Embryonic facial prominence (tissue), 1 donor: Measurements from ENCODE around the gene KLHL29.

ENCODE experiments used
- DNase-seq: peaks from one replicate; pipeline ENCODE4 v3.0.0-alpha.2; 2016; ENCODE audit errors: extremely low spot score

The KLHL29 gene

DNA sequence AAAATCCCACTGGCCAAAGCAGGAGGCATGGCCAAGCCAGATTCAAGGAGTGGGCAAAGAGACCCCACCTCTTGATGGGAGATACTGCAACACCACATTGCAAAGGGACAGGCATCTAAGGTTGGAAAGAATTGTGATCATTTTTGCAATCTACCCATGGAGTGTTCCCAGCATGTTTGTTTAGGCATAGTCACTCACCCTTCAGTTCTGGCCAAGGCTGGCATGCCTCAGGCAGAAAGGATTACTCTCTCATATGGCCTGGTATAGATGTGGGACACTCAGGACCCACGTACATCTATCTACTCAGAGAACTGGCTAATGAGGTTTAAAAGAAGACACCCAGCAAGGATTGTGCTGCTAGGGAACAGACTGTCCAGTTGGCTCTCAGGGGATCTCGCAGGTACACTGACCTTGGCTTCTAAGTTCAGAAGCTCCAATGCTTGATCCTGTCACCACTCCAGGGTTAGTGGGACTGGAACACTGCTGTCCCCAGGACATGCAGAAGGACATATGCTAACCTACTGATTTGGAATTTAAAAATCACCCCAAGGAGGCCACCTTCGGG lies 183.7 kb downstream of the KLHL29 start:
- DNase-seq: no peak

DNA sequence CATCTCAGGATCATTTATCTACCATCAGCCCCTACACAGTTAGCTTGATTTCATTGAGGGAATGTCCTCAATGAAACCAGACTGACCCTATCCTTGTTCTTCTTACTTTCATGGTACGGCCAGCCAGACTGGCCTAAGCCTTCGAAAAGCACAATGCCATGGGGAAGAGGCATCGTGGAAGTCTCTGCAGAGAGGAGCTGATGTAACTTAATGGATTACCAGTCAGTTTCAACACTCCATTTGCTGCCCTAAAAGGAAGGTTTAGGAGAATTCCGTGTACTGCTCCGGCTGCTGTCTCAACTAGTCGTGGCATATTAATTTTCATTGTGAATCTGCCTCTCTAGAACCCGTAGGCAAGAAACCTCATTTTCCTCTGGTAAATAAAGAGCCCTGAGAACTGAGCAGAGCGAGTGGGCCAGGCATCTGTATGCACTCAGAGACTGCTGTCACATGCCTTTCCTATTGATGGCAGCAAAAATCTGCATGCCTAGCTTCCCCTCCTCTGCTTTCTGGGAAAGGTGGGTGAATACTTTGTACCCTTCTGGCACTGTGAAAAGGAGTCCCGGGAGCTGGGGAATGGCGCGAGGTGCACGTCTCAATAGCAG lies 184.9 kb downstream of the KLHL29 start:
- DNase-seq: no peak

DNA sequence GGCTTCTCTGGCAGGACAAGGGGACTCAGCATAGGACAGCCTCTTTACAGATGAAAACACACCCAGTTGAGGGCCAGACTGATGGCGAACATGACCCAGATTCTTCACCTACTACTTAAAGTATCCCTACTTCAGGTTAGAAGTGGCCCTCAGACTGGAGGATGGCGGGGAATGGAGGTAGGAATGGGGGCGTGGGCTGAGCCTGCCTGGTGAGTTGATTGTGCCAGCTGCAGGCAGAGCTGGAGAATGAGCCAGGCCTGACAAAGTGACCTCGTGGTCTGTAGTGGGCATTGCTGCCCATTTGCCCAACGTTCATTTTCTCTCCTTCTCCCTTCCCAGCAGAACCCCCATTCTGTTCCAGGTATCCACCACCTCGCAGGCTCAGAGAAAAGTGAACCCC lies 186.1 kb downstream of the KLHL29 start:
- no peak for DNase-seq

DNA sequence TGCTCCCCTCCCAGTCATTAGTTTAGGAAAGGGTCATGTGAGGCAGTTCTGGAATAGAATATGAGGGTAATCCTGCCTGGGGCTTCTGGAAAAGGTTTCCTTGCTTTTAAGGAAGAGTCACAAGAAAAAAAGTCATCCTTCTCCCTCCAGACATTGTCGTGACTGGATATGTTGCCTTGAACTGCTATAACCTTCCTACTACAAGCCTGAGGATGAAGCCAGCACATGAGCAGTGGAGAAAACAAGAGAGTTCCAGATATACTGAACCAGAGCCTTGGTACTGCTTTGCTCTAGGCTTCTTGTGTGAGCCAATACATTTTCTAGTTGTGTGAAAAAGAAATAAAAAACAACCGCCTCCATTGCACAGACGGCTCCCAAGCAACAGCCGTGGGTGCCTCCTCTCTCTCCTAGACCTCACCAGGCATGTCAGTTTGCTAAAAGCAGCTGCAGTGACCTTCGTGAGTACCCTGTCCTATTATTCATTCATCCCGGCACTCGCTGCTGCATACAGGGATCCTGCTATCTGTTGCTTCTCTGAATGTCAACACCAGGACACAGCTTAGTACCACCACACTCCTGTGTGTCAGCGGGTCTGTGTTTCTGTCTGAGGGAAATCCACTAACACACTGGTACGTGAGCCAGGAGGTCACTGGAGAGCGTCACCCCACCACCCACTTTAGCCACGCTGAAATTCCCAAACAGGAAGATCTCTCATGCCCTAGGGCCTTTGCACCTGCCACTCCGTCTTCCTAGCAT lies 186.7 kb downstream of the KLHL29 start:
- no peak for DNase-seq

DNA sequence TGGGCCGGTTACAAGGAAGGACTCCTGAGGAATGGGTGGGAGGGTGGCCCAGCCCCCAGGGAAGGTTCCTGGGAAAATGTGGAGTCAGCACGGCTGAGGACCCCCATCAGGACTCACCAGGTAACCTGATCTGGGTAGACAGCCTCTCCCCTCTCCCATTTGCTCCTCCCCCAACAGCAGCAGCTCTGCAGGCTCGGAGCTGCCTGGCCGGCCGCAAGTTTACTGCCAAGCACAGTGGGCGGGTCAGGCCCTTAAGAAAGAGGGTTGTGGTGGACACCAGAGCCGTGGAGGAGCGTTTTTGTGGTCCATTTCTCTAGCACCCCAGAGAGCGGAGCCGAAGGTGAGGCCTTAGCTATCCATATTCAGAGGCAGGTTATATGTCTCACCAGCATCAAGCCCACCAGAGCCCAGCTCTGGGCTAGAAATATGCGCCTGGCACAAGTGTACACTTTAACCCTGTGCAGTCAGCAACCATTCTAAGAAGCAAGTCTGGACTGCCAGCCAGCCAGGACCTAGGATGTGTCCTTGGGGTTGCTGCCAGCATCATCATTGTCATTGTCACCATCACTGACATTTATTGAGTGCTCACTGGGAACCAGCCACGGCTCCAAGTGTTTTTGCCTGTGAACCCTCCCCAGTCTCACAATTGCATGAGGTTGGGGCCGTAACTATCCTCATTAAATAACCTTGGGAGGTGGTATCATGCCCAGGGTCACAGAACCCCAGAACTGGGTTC lies 190.1 kb downstream of the KLHL29 start:
- no peak for DNase-seq

DNA sequence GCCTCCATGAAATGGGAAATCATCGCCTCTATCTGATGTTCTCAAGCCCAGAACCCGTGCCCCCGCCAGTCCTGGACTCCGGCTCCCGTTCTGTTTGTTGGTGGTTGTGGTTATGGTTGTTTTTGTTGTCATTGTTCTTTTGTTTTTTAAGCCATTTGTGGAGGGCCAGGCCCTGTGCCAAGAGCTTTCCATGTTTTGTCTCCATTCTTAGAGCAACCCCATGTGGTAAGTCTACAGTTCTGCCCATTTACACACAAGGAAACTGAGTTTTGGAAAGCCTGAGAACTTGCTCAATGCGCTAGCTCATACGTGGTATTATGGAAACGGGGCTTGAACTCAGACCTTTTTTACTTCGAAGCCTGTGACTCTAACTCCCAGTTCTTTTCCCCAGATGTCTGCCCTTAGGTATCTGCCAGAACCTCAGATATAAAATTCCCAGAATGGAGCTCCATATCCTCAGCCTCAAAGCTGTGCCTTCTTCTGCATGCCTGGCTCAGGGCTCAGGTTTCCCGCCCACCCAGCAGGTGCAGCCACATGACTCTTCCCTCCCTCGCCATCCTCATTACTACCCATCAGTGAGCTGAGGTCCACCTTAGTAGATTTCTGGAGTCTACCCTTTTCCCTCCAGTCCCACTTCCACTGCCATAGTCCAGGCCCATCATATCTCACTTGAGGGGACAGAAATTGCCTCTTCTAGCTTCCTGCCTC lies 194.1 kb downstream of the KLHL29 start:
- DNase-seq: no peak

DNA sequence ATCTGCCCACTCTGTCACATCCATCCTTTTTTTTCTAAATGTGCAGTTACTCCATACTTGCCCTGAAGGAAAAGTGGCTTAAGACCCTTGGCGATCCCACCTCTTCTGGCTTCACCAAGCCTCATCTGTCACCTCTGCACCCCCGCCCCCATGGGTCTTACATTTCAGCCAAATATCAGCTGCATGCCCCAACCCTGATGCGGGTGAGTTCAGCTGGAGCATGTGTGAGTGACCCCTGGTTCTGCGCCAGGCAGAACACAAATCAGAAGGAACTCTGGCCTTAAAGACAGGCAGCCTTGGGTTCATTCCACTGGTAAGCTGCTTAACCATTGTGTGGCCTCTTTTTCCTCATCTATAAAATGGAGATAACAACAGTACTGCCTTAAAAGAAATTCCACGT lies 194.7 kb downstream of the KLHL29 start:
- DNase-seq: no peak

DNA sequence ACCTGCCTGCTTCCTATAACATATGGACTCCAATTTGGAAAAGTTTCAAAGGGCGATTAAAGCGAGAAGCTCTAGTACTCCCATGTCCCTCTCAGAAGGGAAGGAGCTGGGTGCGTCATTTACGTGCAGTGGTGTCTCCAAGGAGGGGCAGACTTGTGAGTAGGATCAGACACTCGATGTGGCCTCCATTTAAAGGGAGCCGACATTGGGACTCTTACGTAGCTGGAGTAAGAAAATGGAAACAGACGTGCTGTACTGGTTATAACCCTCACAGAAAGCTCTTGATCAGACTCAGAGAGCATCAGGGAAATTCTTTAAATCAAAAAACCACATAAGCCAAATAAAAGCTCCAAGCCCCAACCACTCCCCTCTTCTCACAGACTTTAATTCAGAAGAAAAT lies 198.5 kb downstream of the KLHL29 start:
- DNase-seq: no peak

DNA sequence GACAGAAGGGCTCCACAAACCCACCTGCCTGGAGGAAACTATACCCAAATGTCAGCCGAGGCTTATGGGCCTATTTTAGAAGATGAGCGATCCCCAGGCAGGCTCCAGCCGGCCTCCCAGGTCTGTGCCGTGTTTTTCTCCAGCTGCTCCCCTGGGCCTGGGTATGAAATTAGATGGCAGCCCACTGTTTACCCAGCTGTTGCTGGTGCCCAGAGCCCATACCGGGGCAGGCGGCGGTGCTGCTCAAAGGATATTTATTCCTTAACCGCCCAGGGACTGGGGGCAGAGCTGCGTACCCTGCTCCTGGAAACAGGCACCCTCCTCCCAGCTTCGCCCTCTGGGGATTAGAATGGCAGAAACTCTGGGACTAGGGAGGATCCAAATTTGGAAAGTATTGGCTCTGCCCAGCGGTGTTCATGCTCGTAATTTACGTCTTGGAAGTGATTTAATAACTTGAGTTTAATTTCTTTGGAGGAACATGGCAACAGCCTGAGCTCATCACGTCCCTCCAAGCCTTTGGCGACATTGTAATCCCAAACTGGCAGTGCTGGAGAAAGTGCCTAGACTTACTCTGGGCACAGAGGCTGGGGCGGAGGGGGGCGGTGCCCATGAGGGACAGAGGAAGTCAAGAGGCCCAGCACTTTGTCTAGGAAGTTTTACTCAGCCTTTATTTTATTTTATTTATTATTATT lies 199.2 kb downstream of the KLHL29 start:
- DNase-seq: no peak

DNA sequence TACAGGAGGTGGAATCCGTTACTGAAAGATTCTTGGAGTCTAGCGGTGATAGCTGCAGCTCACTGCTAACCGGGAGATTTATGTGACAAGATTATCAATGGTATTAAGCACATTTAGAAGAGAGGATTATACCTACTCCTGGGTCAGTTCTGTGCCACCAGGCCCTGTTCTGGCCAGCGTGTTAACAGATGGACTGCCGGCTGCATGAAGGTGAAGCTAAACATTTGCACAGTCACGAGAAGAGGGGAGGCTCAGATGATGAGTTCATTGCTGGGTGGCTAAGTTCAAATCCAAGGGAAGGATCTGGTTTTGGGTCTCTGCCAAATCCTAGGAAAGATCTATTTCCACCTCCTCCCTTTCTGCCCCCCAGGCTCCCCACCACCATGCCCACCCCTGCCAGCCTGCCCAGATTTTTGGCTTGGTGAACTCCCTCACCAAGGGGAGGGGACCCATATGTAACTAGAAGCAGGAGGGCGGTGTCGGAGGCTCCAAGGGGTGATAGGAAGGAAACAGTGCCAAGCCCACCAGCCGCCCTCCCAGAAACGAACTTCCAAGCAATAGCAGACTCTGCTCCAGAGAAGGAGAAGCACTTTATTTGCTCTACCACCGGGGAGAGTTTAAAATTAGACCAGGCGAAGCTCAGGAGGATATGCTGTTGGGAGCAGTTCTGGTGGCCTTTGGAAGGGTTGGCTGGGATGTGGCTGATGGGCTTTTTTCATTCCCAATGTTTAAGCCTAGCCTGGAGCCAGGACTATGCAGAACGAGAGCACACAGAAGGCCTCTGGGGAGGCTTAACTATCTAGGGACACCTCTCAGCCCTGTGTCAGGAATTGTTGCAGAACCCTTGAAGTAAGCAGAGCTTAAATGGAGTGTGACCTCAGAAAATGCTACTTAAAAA lies 200.5 kb downstream of the KLHL29 start:
- DNase-seq: peak; percentile 32

DNA sequence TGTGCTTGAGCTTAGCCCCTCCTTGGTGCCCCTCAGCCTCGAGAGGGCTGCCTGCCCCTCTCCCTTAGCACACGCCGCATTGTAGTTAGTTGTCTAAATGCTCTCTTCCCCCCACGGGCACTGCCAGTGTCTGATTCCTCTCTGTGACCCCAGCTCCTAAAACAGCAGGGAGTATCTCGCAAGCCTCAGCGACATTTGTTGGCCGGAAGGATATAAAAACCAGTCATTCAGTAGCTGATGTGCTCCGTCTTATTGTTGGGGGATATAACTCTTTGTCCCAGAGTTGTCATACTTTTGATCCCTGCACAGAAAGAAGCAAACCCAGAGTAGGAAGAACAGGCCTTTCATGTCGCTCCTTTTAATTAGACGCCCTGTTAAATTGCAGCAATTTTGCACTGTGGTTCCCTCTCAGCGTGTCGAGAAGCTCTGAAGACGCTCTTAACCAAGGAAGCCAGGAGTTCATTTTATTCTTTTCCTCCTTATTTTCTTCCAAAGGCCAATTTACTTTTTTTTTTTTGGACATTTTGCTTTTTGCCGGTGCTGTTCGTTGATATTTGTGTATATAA lies 201.8 kb downstream of the KLHL29 start:
- no peak for DNase-seq

DNA sequence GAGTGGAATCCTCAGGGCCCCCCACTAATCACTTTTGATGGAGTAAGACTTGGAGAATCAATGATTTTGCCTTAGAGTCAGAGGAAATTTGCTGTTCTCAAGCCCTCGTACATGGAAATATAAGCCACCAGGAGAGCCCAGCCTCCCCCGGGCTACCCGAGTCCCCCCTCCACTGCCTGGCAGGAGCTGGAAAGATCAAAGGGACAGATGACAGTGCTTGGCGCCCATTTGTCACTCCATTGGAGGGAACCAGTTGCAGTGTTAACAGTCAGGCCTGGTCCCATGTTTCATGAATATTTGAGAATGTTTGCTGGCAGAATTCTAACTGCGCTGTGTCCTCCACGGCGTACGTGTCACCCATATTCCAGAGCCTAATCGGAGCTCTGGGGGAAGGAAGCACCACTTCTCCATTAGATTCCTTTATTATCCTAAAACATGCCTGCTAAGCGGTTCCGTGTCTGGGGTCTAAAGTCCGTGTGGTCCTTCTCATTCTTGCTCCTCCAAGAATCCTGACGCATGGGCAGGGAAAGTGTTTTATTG lies 202.4 kb downstream of the KLHL29 start:
- no peak for DNase-seq

DNA sequence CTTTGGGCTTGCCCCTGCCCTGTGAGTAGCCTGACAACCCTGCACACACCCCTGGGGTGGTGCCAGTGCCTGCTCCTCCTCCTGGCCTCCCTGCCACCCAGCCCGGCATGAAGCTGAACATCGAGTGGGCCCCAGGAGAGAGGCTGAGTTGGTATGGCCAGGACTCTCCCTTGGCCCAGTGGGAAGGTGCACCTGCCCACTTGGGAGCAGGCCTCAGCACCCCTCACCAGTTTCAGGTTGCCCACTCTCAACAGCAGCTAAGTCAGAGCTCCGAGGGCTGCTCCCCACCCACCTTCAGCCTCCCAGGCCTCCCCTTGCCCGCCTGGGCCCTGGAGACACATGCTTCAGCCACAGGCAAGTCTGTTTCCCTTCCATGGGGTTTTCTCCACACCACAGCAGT lies 203.1 kb downstream of the KLHL29 start:
- no peak for DNase-seq

DNA sequence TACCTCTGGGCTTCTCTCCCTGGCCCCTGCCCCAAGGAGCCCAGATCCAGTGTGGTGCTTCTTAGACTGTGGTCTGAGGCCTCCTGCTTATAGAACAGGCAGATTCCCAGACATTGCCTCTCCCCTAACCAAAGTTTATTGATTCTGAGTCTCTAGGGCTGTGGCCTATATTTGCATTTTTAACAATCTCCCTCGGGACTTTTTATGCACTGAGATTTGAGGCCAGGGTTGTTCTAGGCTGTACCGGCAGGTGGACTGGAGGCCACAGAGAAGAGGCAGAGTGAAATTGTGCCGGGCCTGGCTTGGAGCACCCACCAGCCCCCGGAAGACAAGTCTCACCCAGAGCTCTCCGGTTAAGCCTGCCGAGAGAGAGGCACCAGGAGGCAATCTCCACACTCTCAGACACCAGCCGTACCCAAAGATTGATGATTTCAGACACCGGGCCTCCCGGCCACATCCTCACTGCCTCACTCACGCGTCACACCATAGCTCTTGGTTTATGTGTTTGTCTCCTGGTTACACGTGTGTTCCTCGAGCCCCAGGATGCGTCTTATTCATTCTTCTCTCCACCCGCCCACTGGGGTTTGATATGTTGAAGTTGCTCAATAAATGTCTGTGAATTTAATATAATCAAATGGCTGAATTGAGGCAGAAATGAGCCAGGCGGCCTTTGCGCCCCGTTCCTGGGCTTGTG lies 203.7 kb downstream of the KLHL29 start:
- DNase-seq: no peak

DNA sequence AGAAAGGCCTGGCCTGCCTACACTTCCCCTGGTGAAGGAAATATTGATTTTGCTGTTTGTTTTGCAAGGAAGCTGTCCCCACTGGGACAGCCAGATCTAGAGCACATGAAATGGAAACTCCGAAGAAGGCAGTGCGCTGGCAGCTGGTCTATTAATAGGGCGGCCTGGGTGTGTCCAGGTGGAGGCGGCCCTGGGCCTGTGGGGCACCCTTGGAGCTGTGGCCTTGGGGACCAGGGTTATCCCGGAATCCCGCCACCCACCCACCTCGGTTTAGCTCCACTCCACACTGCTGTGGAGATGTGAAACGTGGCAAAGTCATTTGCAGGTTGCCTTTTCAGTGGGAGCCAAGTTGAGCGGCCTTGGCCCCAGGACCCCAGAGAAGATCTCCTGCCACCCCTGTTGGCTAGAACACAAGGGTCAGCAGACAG lies 204.3 kb downstream of the KLHL29 start:
- no peak for DNase-seq

DNA sequence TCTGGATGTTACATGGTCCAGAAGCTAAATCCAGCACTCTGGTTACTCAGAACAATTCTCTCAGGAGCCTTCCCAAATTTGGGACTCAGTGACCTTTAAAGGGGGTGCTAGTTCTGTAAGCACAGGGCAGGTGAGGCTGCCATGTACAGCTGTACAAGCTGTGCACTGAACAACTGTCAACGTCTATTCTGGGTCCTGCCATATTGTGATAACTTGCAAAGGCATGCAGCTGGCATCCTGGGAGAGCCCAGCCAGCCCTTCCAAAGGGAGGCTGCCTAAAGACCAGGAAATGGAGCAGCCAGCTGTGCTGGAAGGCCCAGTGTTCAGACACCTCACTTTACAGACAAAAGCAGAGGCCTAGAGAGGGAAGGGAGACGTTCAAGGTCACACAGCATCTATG lies 204.8 kb downstream of the KLHL29 start:
- DNase-seq: no peak

DNA sequence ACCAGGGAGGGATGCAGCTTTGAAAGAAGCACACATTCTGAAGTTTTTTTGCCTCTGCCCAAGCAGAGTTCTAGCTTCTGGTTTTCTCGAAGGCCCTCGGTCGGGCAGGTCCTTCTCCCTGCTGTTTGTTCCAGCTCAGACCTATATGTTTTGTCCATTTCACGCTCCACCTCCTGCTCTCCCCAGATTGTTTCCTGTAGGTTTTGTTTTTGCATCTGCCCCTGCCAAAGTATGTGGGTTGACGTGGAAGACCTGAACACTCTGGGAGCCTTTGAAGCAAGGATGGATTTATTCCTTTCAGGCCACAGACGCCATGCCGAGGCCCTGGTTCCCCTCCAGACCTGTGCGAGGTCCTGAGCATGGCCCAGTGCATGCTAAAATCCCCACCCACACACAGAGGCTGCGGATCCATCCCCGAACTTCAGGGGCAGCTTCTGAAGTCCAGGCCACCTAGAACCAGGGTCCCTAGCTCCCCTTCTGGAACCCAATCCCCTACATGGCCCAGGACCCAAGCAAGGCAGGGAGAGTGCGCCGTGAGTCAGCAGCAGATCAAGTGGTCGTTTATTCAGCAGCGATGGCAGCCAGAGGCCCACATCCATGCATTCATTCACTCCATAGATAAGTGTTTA lies 205.4 kb downstream of the KLHL29 start:
- DNase-seq: no peak

DNA sequence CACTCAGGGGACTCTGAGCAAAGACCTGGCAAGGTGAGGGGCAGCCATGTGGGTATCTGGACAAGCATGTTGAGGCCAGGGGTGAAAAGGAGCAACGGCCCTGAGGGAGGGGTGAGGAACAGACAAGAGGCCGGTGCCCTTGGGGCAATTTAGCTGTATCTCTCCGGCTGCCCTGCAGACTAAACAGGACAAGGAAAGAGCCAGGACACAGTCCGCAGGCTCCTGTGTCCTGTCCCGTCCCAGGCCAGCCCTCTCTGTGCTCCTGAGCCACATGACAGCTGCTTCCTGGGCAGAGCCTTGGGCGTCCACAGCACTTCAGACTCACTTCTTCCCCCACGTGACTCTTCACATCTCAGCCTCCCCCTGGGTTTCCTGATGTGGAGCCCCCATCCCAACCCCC lies 206.1 kb downstream of the KLHL29 start:
- no peak for DNase-seq
